Psoas muscle (tissue), 8 donors: ENCODE measurements around the gene MTG1. TPM values are rescaled to one million over a fixed set of nuclear protein-coding genes. Genes with fewer than 3 reads are reported as not detected.
"Not testable (repeated sequence)": the region's sequence is repeated elsewhere in the genome, so short reads cannot be mapped to it uniquely, and the experiment has no call there.

Source experiments
- ATAC-seq, 4 donors: fragments of 200-7000 bp; cut with Tn5 transposase; one replicate each; pipeline ENCODE4 v1.9.1; 2020; ENCODE audit warnings: moderate library complexity in 3 of 4, mild to moderate bottlenecking in 2 of 4
- DNase-seq, 2 donors: peaks; one replicate each; pipeline ENCODE4 v3.0.0-alpha.2; 2020
- H3K27ac ChIP-seq: fragments of 200-600 bp; one replicate; pipeline ENCODE4 v1.8.0; 2022
- H3K27me3 ChIP-seq, 3 donors: fragments of 200-600 bp in 1 of 3; one replicate each; pipeline versions ENCODE4 v1.6.1 to v1.8.0; 2013 to 2022; ENCODE audit warnings: low read length in 2 of 3, mild to moderate bottlenecking in 2 of 3, moderate library complexity in 1 of 3; ENCODE audit not compliant: insufficient read depth in 3 of 3
- H3K36me3 ChIP-seq, 2 donors: fragments of 200-600 bp in 1 of 2; one replicate each; pipeline versions ENCODE4 v1.6.1 to v1.8.0; 2013 to 2022; ENCODE audit warnings: low read depth in 1 of 2, mild to moderate bottlenecking in 1 of 2, moderate library complexity in 1 of 2; ENCODE audit not compliant: insufficient read depth in 1 of 2
- H3K4me1 ChIP-seq: fragments of 200-600 bp; one replicate; pipeline ENCODE4 v1.8.0; 2022
- H3K4me3 ChIP-seq: fragments of 200-600 bp; one replicate; pipeline ENCODE4 v1.8.0; 2022; ENCODE audit warnings: mild to moderate bottlenecking
- H3K9me3 ChIP-seq: fragments of 200-600 bp; one replicate; pipeline ENCODE4 v1.8.0; 2022
- CTCF ChIP-seq: fragments of 200-600 bp; IDR thresholded peaks from one replicate; pipeline ENCODE4 v1.8.0; 2022; ENCODE audit warnings: antibody characterized with exemption
- WGBS, 3 donors: extraction: QIAGEN DNeasy Blood & Tissue Kit; methylation state at CpG; one replicate each; pipeline versions ENCODE4 v1.1.6 to v1.1.7; 2013; 5-methylcytosine and 5-hydroxymethylcytosine counted together
- intact Hi-C, 2 donors: fragments of 100-400 bp; cut with DNase I; formaldehyde crosslinking; loops; one replicate each; pipeline versions ENCODE4 v1.11.0 to v1.14.2; 2022
- polyA plus RNA-seq, 3 donors: library from polyadenylated mRNA; stranded (reverse); fragments of 200-250 nt; gene quantifications; one replicate each; pipeline ENCODE4 v1.2.3, GENCODE V29; 2013
- total RNA-seq, 4 donors: library from RNA; stranded (reverse); fragmentation: NEBNext Ultra II Directional in 2 of 4; extraction: Animal tissue kit (Norgen Biotek cat#: 25700) in 2 of 4; gene quantifications; one replicate each; pipeline versions ENCODE4 v1.2.1 to v1.2.4, GENCODE V29; 2021 to 2023
- donor health status: healthy with polysubstance abuse.
- donor health status: DM: no; HTN: no; CAD: no; lungs with moderate emphysema.
- donor health status: Bipolar disorder and iron deficiency.
- donor health status: healthy.
- donor health status: DM: yes; HTN: yes; CAD: no.
- donor health status: DM: no; HTN: no; CAD: no.
- donor health status: DM: no; HTN: no; CAD: no.
- donor health status: DM: yes; HTN: yes; CAD: no.

The MTG1 gene
- total and polyA plus RNA-seq, 7 donors = 22.7 to 67.1 (median 31.5) TPM

GRCh38 chr10:133370030-133370786 is 23.7 kb upstream of the MTG1 start:
- H3K36me3 ChIP-seq = peaks cover 0 to 50% of the 10 kb centered on the region in 2 donors
- no peaks in the 10 kb centered on the region for H3K27me3 ChIP-seq
- intact Hi-C loops = loop anchor here in 1 of 2 donors (5.0 kb wide), 1 partner anchor 58 kb away; no protein-coding TSS in a partner anchor
- H3K9me3 ChIP-seq = no peaks in the 10 kb centered on the region
- TF ChIP-seq CTCF = no peak
- ATAC-seq (no peak), DNase-seq (no peak)
- no peak overlapping the region for H3K4me3 ChIP-seq
- H3K4me1 ChIP-seq = peaks cover 11% of the 10 kb centered on the region
- 71 to 81% (median 73%) methylated on average over 24 of the region's 24 CpGs for WGBS, 3 donors
- no peak overlapping the region for H3K27ac ChIP-seq

GRCh38 chr10:133372507-133372906 is 21.4 kb upstream of the MTG1 start:
- DNase-seq = no peak
- intact Hi-C loops = loop anchor here in 1 of 2 donors (5.0 kb wide), 1 partner anchor 60 kb away; no protein-coding TSS in a partner anchor
- 21 to 30% (median 24%) methylated on average over 19 to 20 of the region's 20 CpGs for WGBS, 3 donors
- H3K27ac ChIP-seq = no peak overlapping the region
- TF ChIP-seq CTCF = no peak
- peak overlapping the region; percentile 75 for H3K4me3 ChIP-seq
- peaks cover 0 to 30% of the 10 kb centered on the region in 2 donors for H3K36me3 ChIP-seq
- peaks cover 11% of the 10 kb centered on the region for H3K4me1 ChIP-seq
- ATAC-seq = peak in 1 of 4 donors; percentile 5
- no peaks in the 10 kb centered on the region for H3K27me3 ChIP-seq
- H3K9me3 ChIP-seq = no peaks in the 10 kb centered on the region

GRCh38 chr10:133373174-133374090 is 20.5 kb upstream of the MTG1 start, which contains the start of gene ECHS1:
Gene ECHS1, minus strand, starts transcription at chr10:133373354. Its CDS starts 21 bp downstream, at chr10:133373333.
- H3K27ac ChIP-seq = peak within 1 kb of the TSS; percentile 90
- peak; percentile 99 to 100 (median 99) for ATAC-seq
- no peaks in the 10 kb centered on the region for H3K27me3 ChIP-seq
- no peaks in the 10 kb centered on the region for H3K9me3 ChIP-seq
- no peak for TF ChIP-seq CTCF
- H3K36me3 ChIP-seq = peaks cover 0 to 24% of the 10 kb centered on the region in 2 donors
- 1% methylated on average over 44 to 89 of the region's 89 CpGs for WGBS, 3 donors
- intact Hi-C loops = loop anchor here in 1 of 2 donors (5.0 kb wide), 1 partner anchor 61 kb away; no protein-coding TSS in a partner anchor
- peak within 1 kb of the TSS; percentile 75 for H3K4me3 ChIP-seq
- peak; percentile 97 to 98 for DNase-seq
- peaks cover 11% of the 10 kb centered on the region for H3K4me1 ChIP-seq

- DNase-seq = no peak
- Histone ChIP-seq H3K36me3 (peaks cover 0 to 3% of the 10 kb centered on the region in 2 donors), H3K9me3 (no peaks in the 10 kb centered on the region), H3K27me3 (no peaks in the 10 kb centered on the region), H3K4me1 (peaks cover 18% of the 10 kb centered on the region), H3K4me3 (no peak overlapping the region), H3K27ac (no peak overlapping the region)
- no peak for ATAC-seq
- WGBS, 3 donors = 82 to 84% (median 83%) methylated on average over 12 of the region's 12 CpGs
- no peak for TF ChIP-seq CTCF
- intact Hi-C loops = no loop called here
Observed at GRCh38 chr10:133375357-133376115, 18.4 kb upstream of the MTG1 start.

- H3K4me3 ChIP-seq, H3K9me3 ChIP-seq, H3K27ac ChIP-seq, intact Hi-C loops, H3K27me3 ChIP-seq, DNase-seq, H3K36me3 ChIP-seq, ATAC-seq: not testable (repeated sequence)
- peaks cover 18% of the 10 kb centered on the region for H3K4me1 ChIP-seq
- WGBS, 3 donors = 92 to 97% (median 94%) methylated on average over 5 of the region's 5 CpGs
Observed at GRCh38 chr10:133376183-133376582, 17.8 kb upstream of the MTG1 start.
